ENCODE measurements around the gene CDC6.

CDC6 gene

GRCh38 chr17:40312131-40312731 lies 24.6 kb downstream of the CDC6 start:
- FAIRE-seq, result no peak

GRCh38 chr17:40312893-40313667 lies 25.4 kb downstream of the CDC6 start:
- no peak for FAIRE-seq

GRCh38 chr17:40313668-40314583 lies 26.2 kb downstream of the CDC6 start:
- no peak for FAIRE-seq

GRCh38 chr17:40314584-40314956 lies 26.9 kb downstream of the CDC6 start:
- FAIRE-seq, result peak; percentile 49

GRCh38 chr17:40315206-40315605 lies 27.5 kb downstream of the CDC6 start:
- no peak for FAIRE-seq

- no peak for FAIRE-seq
These were observed 28.2 kb downstream of the CDC6 start for GRCh38 chr17:40315678-40316570.

- FAIRE-seq, result no peak
These were observed 29.1 kb downstream of the CDC6 start for GRCh38 chr17:40316571-40317344.

GRCh38 chr17:40317345-40317873 lies 29.7 kb downstream of the CDC6 start:
- no peak for FAIRE-seq

GRCh38 chr17:40317880-40318829 lies 30.5 kb downstream of the CDC6 start:
- peak; percentile 5 for FAIRE-seq

- no peak for FAIRE-seq
These were observed 31.2 kb downstream of the CDC6 start for GRCh38 chr17:40318830-40319391.

- FAIRE-seq, result no peak
These were observed 32.2 kb downstream of the CDC6 start for GRCh38 chr17:40319651-40320540.

GRCh38 chr17:40320756-40321523 lies 33.3 kb downstream of the CDC6 start:
- no peak for FAIRE-seq

- FAIRE-seq, result no peak
These were observed 33.8 kb downstream of the CDC6 start for GRCh38 chr17:40321524-40321929.

- FAIRE-seq, result no peak
These were observed 34.3 kb downstream of the CDC6 start for GRCh38 chr17:40321961-40322357.

GRCh38 chr17:40322358-40323315 lies 35.0 kb downstream of the CDC6 start:
- FAIRE-seq, result no peak
